ENCODE measurements around the gene TRAF3IP1. TPM values are rescaled to one million over a fixed set of nuclear protein-coding genes. Genes with fewer than 3 reads are reported as not detected.

TRAF3IP1 gene
- total RNA-seq, 1 donor: 7.6 TPM

DNA sequence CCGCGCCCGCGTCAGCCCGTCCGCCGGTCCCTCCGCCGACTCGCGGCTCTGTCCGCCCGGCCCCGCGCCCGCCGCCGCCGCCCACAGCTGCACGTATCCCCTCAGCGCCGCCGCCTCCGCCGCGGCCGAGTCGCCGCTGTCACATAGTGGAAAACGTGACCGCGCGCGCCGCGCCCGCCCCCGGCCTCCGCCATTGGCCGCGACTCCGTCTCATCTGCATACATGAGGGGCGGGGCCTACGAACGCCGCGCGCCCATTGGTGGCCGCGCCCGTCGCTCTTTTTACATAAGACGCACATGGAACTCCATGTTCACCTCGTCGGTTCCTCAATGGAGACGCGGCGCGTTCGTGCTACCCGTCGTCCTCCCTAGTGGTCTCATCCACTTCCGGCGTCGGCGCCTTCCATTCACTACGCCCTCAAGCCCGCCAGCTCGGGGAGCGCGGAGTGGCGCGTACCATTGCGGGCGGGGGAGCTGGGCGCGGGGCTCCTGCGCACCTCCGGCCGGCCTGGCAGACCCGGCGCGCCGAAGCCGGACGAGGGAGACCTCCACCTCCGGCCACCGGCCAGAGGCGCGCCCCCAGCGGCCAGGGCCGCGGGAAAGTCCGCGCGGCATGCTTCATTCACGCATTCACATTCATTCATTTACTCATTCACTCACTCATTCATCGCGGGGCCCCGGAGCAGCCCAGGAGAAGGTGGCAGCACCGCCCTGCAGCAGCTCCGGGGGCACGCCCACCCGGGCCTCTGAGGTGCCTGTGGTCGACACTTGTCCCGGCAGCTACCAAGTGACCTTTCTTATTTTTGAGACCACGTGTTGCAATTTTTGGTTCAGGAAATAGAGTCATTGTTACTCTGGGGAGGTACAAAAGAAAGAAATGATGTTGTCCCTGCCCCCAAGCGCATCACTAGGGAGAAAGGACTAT is 31.4 kb upstream of the TRAF3IP1 start:
- TF ChIP-seq, protein P1, sequence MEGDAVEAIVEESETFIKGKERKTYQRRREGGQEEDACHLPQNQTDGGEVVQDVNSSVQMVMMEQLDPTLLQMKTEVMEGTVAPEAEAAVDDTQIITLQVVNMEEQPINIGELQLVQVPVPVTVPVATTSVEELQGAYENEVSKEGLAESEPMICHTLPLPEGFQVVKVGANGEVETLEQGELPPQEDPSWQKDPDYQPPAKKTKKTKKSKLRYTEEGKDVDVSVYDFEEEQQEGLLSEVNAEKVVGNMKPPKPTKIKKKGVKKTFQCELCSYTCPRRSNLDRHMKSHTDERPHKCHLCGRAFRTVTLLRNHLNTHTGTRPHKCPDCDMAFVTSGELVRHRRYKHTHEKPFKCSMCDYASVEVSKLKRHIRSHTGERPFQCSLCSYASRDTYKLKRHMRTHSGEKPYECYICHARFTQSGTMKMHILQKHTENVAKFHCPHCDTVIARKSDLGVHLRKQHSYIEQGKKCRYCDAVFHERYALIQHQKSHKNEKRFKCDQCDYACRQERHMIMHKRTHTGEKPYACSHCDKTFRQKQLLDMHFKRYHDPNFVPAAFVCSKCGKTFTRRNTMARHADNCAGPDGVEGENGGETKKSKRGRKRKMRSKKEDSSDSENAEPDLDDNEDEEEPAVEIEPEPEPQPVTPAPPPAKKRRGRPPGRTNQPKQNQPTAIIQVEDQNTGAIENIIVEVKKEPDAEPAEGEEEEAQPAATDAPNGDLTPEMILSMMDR (IDR thresholded peaks at IDR 0.05; ENCODE audit: extremely low read depth, low read depth, low read length): peak; percentile 28
- no peaks in the 10 kb centered on the region for H3K9me3 ChIP-seq (ENCODE audit: low read depth, low read length)
- H3K79me2 ChIP-seq (ENCODE audit: insufficient read depth, low read length): peaks cover 15% of the 10 kb centered on the region
- no peaks in the 10 kb centered on the region for H3K36me3 ChIP-seq (ENCODE audit: insufficient read depth, low read length)
- DNase-seq (ENCODE audit: insufficient read length, low spot score, missing footprints): peak; percentile 99
- H3K4me3 ChIP-seq (ENCODE audit: insufficient read depth, low read length): peak overlapping the region; percentile 88
- H2AFZ ChIP-seq (ENCODE audit: low read length): peak overlapping the region; percentile 72
- H3K27ac ChIP-seq (ENCODE audit: low read depth, low read length): peak overlapping the region; percentile 99
- peak overlapping the region; percentile 92 for H3K4me2 ChIP-seq (ENCODE audit: insufficient read depth, low read length)
- peaks cover 40% of the 10 kb centered on the region for H3K4me1 ChIP-seq (ENCODE audit: insufficient read depth, low read length)
- H4K20me1 ChIP-seq (ENCODE audit: insufficient read depth, low read length): no peaks in the 10 kb centered on the region
- no peaks in the 10 kb centered on the region for H3K27me3 ChIP-seq (ENCODE audit: insufficient read depth, low read length)

DNA sequence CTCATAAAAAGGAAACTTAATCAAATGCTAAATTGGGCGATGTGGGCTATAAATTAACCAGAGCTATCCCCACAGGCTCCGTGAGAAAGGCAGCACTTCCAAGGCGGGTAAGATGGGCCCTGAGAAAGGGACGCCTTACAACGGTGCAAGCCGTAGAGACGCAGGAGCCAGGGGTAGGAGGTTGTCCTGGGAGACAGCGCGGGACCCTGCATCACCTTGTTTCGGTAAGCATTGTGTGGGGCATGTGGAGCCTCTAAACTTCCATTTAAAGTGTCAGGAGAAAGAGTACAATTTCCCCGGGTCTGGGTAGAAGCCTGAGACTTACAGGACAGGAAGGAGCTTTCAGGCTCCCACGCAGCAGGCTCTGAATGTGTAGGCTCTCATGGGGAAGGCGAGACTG is 30.7 kb upstream of the TRAF3IP1 start:
- H3K4me3 ChIP-seq (ENCODE audit: insufficient read depth, low read length): peak overlapping the region; percentile 88
- H3K9me3 ChIP-seq (ENCODE audit: low read depth, low read length): no peaks in the 10 kb centered on the region
- peak overlapping the region; percentile 92 for H3K4me2 ChIP-seq (ENCODE audit: insufficient read depth, low read length)
- H3K27ac ChIP-seq (ENCODE audit: low read depth, low read length): peak overlapping the region; percentile 99
- DNase-seq (ENCODE audit: insufficient read length, low spot score, missing footprints): no peak
- TF ChIP-seq, protein P1 (IDR thresholded peaks at IDR 0.05; ENCODE audit: extremely low read depth, low read depth, low read length): no peak
- H3K79me2 ChIP-seq (ENCODE audit: insufficient read depth, low read length): peaks cover 12% of the 10 kb centered on the region
- peaks cover 40% of the 10 kb centered on the region for H3K4me1 ChIP-seq (ENCODE audit: insufficient read depth, low read length)
- H2AFZ ChIP-seq (ENCODE audit: low read length): peak overlapping the region; percentile 72
- no peaks in the 10 kb centered on the region for H4K20me1 ChIP-seq (ENCODE audit: insufficient read depth, low read length)
- peaks cover 2% of the 10 kb centered on the region for H3K27me3 ChIP-seq (ENCODE audit: insufficient read depth, low read length)
- H3K36me3 ChIP-seq (ENCODE audit: insufficient read depth, low read length): no peaks in the 10 kb centered on the region

DNA sequence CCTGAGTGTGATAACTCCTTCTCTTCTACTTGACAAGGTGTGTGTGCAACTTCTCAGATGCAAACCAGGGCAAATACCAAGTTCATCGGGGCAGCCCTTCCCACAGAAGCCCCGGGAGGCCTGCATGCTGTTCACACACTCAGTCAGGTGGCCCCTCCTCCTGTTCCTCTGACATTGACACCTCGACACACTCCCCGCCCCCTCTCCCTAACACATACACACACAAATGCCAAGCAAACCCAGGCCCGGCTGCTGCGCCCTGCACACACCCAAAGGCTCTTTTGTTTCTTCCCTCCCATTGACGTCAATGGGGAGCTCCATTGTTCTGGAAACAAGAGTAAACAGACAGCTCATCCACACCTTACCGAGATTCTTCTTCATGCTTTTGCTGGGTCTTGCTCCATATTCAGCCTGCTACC is 30.2 kb upstream of the TRAF3IP1 start:
- H3K4me2 ChIP-seq (ENCODE audit: insufficient read depth, low read length): no peak overlapping the region
- H3K9me3 ChIP-seq (ENCODE audit: low read depth, low read length): no peaks in the 10 kb centered on the region
- H3K4me1 ChIP-seq (ENCODE audit: insufficient read depth, low read length): peaks cover 38% of the 10 kb centered on the region
- no peaks in the 10 kb centered on the region for H3K36me3 ChIP-seq (ENCODE audit: insufficient read depth, low read length)
- no peak overlapping the region for H3K4me3 ChIP-seq (ENCODE audit: insufficient read depth, low read length)
- TF ChIP-seq, protein P1 (IDR thresholded peaks at IDR 0.05; ENCODE audit: extremely low read depth, low read depth, low read length): no peak
- H3K27ac ChIP-seq (ENCODE audit: low read depth, low read length): no peak overlapping the region
- H3K27me3 ChIP-seq (ENCODE audit: insufficient read depth, low read length): peaks cover 6% of the 10 kb centered on the region
- H2AFZ ChIP-seq (ENCODE audit: low read length): no peak overlapping the region
- no peaks in the 10 kb centered on the region for H4K20me1 ChIP-seq (ENCODE audit: insufficient read depth, low read length)
- DNase-seq (ENCODE audit: insufficient read length, low spot score, missing footprints): no peak
- peaks cover 7% of the 10 kb centered on the region for H3K79me2 ChIP-seq (ENCODE audit: insufficient read depth, low read length)
